GM12874 (cell line): ENCODE measurements around the gene PDGFC.

Source experiments
- TF ChIP-seq, protein P1 (sequence below): IDR thresholded peaks from 2 replicates; pipeline ENCODE4 v1.5.1; 2011; ENCODE audit warnings: low read depth, mild to moderate bottlenecking, control low read depth, low read length, moderate library complexity; ENCODE audit not compliant: insufficient read depth

The PDGFC gene

DNA sequence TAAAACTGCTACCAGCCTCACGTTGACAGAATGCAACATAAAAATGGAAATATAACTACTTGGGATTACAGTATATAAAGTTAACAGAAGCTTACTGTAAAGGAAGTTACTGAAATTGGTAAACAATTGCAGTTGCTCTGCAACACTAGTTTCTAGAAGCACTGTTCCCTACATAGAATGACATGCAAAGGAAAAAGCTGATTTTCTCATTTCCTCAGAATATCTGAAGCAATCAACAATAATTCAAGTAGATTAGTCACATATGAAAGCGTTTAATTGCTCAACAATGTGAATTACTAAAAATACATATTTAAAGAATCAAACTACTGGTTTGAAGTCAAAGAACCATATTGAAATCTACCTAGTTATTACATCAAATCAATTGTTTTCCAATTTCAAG is 31.8 kb downstream of the PDGFC start:
- TF ChIP-seq, protein P1, sequence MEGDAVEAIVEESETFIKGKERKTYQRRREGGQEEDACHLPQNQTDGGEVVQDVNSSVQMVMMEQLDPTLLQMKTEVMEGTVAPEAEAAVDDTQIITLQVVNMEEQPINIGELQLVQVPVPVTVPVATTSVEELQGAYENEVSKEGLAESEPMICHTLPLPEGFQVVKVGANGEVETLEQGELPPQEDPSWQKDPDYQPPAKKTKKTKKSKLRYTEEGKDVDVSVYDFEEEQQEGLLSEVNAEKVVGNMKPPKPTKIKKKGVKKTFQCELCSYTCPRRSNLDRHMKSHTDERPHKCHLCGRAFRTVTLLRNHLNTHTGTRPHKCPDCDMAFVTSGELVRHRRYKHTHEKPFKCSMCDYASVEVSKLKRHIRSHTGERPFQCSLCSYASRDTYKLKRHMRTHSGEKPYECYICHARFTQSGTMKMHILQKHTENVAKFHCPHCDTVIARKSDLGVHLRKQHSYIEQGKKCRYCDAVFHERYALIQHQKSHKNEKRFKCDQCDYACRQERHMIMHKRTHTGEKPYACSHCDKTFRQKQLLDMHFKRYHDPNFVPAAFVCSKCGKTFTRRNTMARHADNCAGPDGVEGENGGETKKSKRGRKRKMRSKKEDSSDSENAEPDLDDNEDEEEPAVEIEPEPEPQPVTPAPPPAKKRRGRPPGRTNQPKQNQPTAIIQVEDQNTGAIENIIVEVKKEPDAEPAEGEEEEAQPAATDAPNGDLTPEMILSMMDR, result no peak

DNA sequence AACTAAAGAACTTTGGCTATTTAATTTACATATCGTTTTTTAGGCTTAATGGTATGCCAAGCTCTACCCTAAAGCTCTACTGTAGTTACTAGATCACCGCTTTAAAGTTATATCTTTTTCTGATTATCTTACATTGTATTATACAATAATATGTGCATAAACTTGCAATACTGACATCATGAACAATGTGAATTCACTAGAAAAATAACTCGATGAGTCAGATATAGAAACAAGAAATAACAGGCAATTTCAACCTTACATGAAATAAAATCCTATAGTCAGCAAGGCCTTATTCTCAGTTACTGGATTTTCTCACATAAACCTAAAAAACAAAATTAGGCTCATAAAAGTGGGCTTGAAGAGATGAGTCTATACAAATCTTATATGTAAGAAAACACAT is 32.5 kb downstream of the PDGFC start:
- TF ChIP-seq, protein P1, result no peak

DNA sequence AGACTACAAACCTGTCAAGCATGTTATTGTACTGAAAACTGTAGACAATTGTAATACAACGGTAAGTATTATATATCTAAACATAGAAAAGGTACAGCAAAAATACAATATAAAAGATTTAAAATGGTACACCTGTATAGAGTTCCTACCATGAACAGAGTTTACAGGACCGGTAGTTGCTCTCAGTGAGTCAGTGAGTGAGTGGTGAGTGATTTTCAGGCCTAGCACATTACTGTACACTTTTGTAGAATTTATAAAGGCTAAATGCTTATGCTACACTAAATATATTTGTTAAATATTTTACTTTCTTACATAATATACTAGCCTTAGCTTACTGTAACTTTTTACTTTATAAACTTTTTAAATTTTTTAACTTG is 37.4 kb downstream of the PDGFC start:
- TF ChIP-seq, protein P1, result no peak

DNA sequence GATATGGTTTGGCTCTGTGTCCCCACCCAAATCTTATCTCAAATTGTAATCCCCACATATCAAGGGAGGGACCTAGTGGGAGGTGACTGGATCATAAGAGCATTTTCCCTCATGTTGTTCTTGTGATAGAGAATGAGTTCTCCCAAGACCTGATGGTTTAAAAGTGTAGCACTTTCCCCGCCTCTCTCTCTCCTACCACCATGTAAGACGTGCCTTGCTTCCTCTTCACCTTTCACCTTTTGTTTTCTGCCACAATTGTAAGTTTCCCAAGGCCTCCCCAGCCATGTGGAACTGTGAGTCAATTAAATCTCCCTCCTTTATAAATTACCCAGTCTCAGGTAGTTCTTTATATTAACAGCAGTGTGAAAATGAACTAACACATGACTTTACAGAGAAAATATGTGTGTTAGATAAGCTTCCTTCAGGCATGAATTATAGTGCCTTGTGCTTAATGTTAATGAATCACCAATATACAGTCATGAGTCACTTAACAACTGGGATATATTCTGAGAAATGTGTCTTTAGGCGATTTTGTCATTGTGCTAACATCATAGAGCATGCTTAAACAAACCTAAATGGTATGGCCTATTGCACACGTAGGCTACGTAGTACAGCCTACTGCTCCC is 37.9 kb downstream of the PDGFC start:
- TF ChIP-seq, protein P1, result no peak

DNA sequence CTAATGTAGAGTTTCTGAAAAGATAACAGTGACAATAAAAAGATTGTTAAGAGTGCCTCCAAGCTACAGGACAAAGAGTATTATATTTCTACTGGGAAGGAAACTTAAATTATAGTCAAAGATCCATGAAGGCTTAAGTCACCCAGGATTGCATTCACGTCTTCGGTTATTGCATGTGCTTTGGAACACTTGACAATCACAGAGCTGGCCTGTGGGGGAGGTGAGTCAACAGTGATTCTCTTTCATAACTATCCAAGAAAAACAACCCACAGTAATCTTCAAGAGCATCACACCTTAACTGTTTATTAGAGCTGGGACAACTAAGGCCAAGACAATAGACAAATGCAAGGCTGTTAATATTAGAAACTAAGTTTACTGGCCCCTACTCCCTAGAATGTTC is 40.3 kb downstream of the PDGFC start:
- TF ChIP-seq, protein P1, result no peak

DNA sequence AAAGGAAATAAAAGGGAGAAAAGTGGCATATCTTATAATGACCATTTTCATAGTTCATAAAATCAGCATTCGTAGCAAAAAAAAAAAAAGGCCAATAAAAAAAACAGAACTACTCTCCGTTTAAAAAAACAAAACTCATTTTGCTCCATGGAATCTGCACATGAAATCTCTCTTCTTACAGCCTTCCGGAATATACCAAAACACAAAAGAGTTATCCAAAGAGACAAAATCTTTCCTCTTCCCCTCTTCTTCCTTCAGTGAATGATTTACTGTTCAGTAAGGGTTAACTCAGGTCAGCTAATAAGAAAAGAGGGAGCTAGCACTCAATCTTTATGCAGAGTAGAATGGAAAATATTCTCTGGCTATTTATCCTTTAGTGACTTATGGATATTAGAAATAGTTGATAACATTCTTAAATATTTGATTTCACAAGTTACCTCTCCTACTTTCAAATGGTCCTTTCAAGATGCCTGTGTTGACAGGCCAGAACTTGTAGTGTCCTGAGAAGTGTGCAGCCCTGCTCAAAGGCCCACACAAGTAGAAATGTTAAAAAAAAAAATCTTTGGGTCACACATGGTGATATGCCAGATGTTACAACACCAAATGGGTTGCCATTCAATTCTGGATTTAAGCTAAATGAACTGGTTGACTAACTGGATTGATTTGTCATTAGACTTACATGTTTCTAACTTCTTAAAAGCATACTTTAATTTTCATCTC is 42.1 kb downstream of the PDGFC start:
- TF ChIP-seq, protein P1, result no peak

DNA sequence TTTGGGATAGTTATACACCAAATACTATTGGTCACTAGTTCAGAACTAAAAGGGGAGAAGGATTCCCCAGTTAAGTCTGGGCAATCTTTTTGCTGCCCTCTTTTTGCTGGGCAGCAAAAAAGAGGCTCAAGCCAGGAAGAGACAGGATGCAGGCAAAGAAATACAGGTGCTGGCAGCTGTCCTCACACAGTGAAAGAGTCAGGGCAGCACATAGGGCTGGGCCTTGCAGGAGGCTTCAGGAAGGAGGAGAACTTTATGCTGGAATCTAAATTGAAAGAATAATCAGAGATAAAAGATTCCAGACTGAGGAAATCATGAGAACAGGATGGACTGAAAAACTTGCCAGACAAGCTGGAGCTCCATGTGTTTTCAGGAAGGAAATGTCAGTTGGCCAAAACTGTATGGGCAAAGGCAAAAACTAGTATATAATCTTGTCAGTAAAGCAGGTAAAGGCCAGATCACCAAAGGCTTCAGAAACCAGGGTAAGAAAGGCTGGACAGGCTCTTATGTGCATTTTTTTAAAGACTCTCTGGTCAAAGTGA is 46.8 kb downstream of the PDGFC start:
- TF ChIP-seq, protein P1, result no peak
